GM12878 (cell line): ENCODE measurements around the gene METTL16. TPM values are rescaled to one million over a fixed set of nuclear protein-coding genes. Genes with fewer than 3 reads are reported as not detected.

Experiments used
- ATAC-seq: fragments of 200-7000 bp; cut with Tn5 transposase; 3 replicates; pipeline ENCODE4 v1.9.1; 2020; ENCODE audit warnings: mild to moderate bottlenecking, moderate library complexity
- BruUV-seq: library from RNA; stranded (reverse); fragments of 400-500 nt; replicated peaks from 2 replicates; lab custom pipeline; 2021; lab: Mats Ljungman, UMichigan
- CTCF ChIA-PET: fragments of 300-600 bp; sonication (Branson Sonifier 250); formaldehyde crosslinking; extraction: SDS; loops from one replicate; lab custom pipeline; 2021; ENCODE audit warnings: inconsistent platforms; lab: Yijun Ruan, JAX
- POLR2A ChIA-PET: fragments of 350-600 bp; formaldehyde crosslinking; extraction: SDS; loops from one replicate; lab custom pipeline; 2021; ENCODE audit warnings: inconsistent platforms; lab: Charles Lee
- RAD21 ChIA-PET: fragments of 300-600 bp; sonication (Branson Sonifier 250); formaldehyde crosslinking; loops from one replicate; lab custom pipeline; 2023; ENCODE audit warnings: antibody characterized with exemption; ENCODE audit not compliant: unreplicated experiment; lab: Charles Lee
- SMC1A ChIA-PET: fragments of 300-600 bp; sonication (Branson Sonifier 250); formaldehyde crosslinking; loops from one replicate; lab custom pipeline; 2023; ENCODE audit not compliant: unreplicated experiment, uncharacterized antibody; lab: Charles Lee
- DNase-seq: peaks from one replicate; pipeline ENCODE4 v3.0.0-alpha.2; 2011; ENCODE audit warnings: low read depth, low spot score
- FAIRE-seq: peaks from 3 replicates; lab custom pipeline; 2011; peaks lifted over from hg19 to GRCh38; lab: Jason Lieb, UNC
- H2AFZ ChIP-seq: 2 replicates; pipeline ENCODE4 v1.6.0; 2011; ENCODE audit warnings: low read depth, low read length, control low read depth; ENCODE audit not compliant: control insufficient read depth
- H3K27ac ChIP-seq: 2 replicates; pipeline ENCODE4 v1.5.1; 2011; ENCODE audit warnings: control low read depth; ENCODE audit not compliant: control insufficient read depth, insufficient read depth
- H3K27me3 ChIP-seq, 2 experiments: replicated peaks in 1 of 2; 2 replicates each; pipeline versions ENCODE4 v1.6.0 to v1.6.1; 2011; ENCODE audit warnings: low read length in 1 of 2; ENCODE audit not compliant: control insufficient read depth in 2 of 2, insufficient read depth in 2 of 2
- H3K36me3 ChIP-seq, 2 experiments: 2 replicates each; pipeline ENCODE4 v1.5.1; 2011; ENCODE audit warnings: low read length in 1 of 2; ENCODE audit not compliant: control insufficient read depth in 2 of 2, insufficient read depth in 2 of 2
- H3K4me1 ChIP-seq: 2 replicates; pipeline ENCODE4 v1.6.1; 2011; ENCODE audit warnings: mild to moderate bottlenecking, low read length, moderate library complexity, mixed read lengths; ENCODE audit not compliant: control insufficient read depth, insufficient read depth
- H3K4me2 ChIP-seq: 2 replicates; pipeline ENCODE4 v1.6.0; 2011; ENCODE audit warnings: control low read depth; ENCODE audit not compliant: control insufficient read depth, insufficient read depth
- H3K4me3 ChIP-seq: fragments of 200-600 bp; sonication (generic); 2 replicates; pipeline ENCODE4 v1.5.1; 2016
- H3K79me2 ChIP-seq: 2 replicates; pipeline ENCODE4 v1.6.0; 2011; ENCODE audit warnings: low read length; ENCODE audit not compliant: control insufficient read depth, insufficient read depth
- H3K9ac ChIP-seq: 2 replicates; pipeline ENCODE4 v1.8.0; 2011; ENCODE audit warnings: low read length, control low read depth, mixed read lengths; ENCODE audit not compliant: control insufficient read depth, insufficient read depth
- H3K9me3 ChIP-seq: replicated peaks from 3 replicates; pipeline ENCODE4 v1.5.1; 2011; ENCODE audit warnings: mild to moderate bottlenecking, low read length; ENCODE audit not compliant: control insufficient read depth, insufficient read depth
- H4K20me1 ChIP-seq: 2 replicates; pipeline ENCODE4 v1.6.0; 2011; ENCODE audit not compliant: control insufficient read depth, insufficient read depth
- BRCA1 ChIP-seq: IDR thresholded peaks from 2 replicates; pipeline ENCODE4 v1.6.1; 2011; ENCODE audit warnings: low read depth, low read length, improper control_type of control experiment
- DPF2 ChIP-seq: fragments of 450-650 bp; IDR thresholded peaks from 2 replicates; pipeline ENCODE4 v1.6.1; 2017; ENCODE audit warnings: mild to moderate bottlenecking
- FOXM1 ChIP-seq: IDR thresholded peaks from 2 replicates; pipeline ENCODE4 v1.6.1; 2012; ENCODE audit warnings: low read depth, mild to moderate bottlenecking, inconsistent platforms, low read length, moderate library complexity
- IKZF1 ChIP-seq: fragments of 450-650 bp; conservative IDR thresholded peaks from 2 replicates; pipeline ENCODE4 v1.6.1; 2017; ENCODE audit warnings: antibody characterized with exemption, mild to moderate bottlenecking
- MEF2A ChIP-seq: IDR thresholded peaks from 2 replicates; pipeline ENCODE4 v1.6.1; 2011; ENCODE audit warnings: low read depth, mild to moderate bottlenecking, low read length, moderate library complexity; ENCODE audit not compliant: insufficient read depth
- WGBS: methylation state at CpG from one replicate; pipeline ENCODE4 v1.1.6; 2016; ENCODE audit warnings: low lambda C conversion rate; ENCODE audit not compliant: insufficient replicate concordance, insufficient coverage; ENCODE audit errors: missing lambda C conversion rate; 5-methylcytosine and 5-hydroxymethylcytosine counted together
- in situ Hi-C: fragments of 300-500 bp; cut with MboI; formaldehyde crosslinking; loops from 9 replicates; pipeline ENCODE4 v1.14.3; 2018; ENCODE audit warnings: mixed read lengths
- intact Hi-C: fragments of 100-400 bp; cut with micrococcal nuclease; formaldehyde crosslinking; loops from one replicate; pipeline ENCODE4 v1.14.2; 2022; ENCODE audit not compliant: unreplicated experiment
- polyA plus RNA-seq, 11 experiments: library from polyadenylated mRNA; depleted of rRNA in 4 of 11; unstranded in 6 of 11; stranded (reverse) in 5 of 11; fragments of >200 nt; fragmentation: Nextera tagmentation in 4 of 11; fragmentation: Illumina TruSeq in 1 of 11; extraction: Ambion mirVana in 4 of 11; extraction: Trizol in 1 of 11; gene quantifications; 1 replicate in 1 of 11; 2 replicates in 10 of 11; pipeline versions ENCODE4 v1.2.1 to v1.2.3, GENCODE V29; 2011 to 2016; ENCODE audit warnings: inconsistent platforms in 2 of 11, missing spikeins in 2 of 11, low read depth in 1 of 11
- total RNA-seq, 4 experiments: library from RNA; depleted of rRNA in 3 of 4; stranded (reverse); fragments of >200 nt in 3 of 4; fragmentation: Illumina TruSeq in 1 of 4; extraction: Trizol in 1 of 4; gene quantifications; 2 replicates each; pipeline versions ENCODE4 v1.2.1 to v1.2.3, GENCODE V29; 2013 to 2021

Gene METTL16
- total and polyA plus RNA-seq, 10 of the 15 experiments (the other 5 are each of a cell fraction or from before 2014, with no cell fraction given): 15.6 to 34.3 (median 23.7) TPM

- Histone ChIP-seq H3K36me3 (no peaks in the 10 kb centered on the region), H3K9ac (no peak overlapping the region), H3K4me2 (no peak overlapping the region), H3K27me3 (no peaks in the 10 kb centered on the region), H3K4me1 (peaks cover 4% of the 10 kb centered on the region), H2AFZ (no peak overlapping the region), H3K79me2 (no peaks in the 10 kb centered on the region), H3K4me3 (no peak overlapping the region), H4K20me1 (no peaks in the 10 kb centered on the region), H3K27ac (no peak overlapping the region), H3K9me3 (no peaks in the 10 kb centered on the region)
- ATAC-seq: no peak
- FAIRE-seq: no peak
- 76% methylated on average over 15 of the region's 15 CpGs for WGBS
- intact Hi-C loops (loop anchor here (10.0 kb wide), 1 partner anchor 188 kb away; the partner anchor contains the start of gene PAFAH1B1), in situ Hi-C loops (loop anchor here (25.0 kb wide), 1 partner anchor 605 kb away; no protein-coding TSS in a partner anchor)
- CTCF ChIA-PET: interaction anchor here (0.6 to 9.8 kb wide), 3 partner anchors 9 to 36 kb away, joined by 3 to 105 read pairs (median 17); no protein-coding TSS in a partner anchor
- POLR2A ChIA-PET: interaction anchor here (0.5 to 0.9 kb wide), 3 partner anchors 15 to 44 kb away, joined by 3 to 4 read pairs (median 4); no protein-coding TSS in a partner anchor
- TF ChIP-seq IKZF1: no peak
- TF ChIP-seq FOXM1: no peak
- SMC1A ChIA-PET: interaction anchor here (1.0 to 2.1 kb wide), 3 partner anchors 9 to 24 kb away, joined by 5 to 18 read pairs (median 9); no protein-coding TSS in a partner anchor
- RAD21 ChIA-PET: interaction anchor here (0.6 to 2.4 kb wide), 3 partner anchors 9 to 167 kb away, joined by 3 to 14 read pairs (median 9); no protein-coding TSS in a partner anchor
- DNase-seq: no peak
- BruUV-seq: no TSS peak
Observed at GRCh38 chr17:2406903-2407790, 104.5 kb downstream of the METTL16 start.

- TF ChIP-seq MEF2A: no peak
- TF ChIP-seq BRCA1: no peak
- TF ChIP-seq DPF2: no peak
- no peak overlapping the region for H3K4me2 ChIP-seq
Observed at GRCh38 chr17:2406271-2406902, 105.3 kb downstream of the METTL16 start.

More at GRCh38 chr17:2406271-2406902, 105.3 kb downstream of the METTL16 start:
- Histone ChIP-seq H3K79me2 (no peaks in the 10 kb centered on the region), H3K4me3 (no peak overlapping the region), H3K27ac (no peak overlapping the region), H3K9ac (no peak overlapping the region), H4K20me1 (no peaks in the 10 kb centered on the region), H3K36me3 (no peaks in the 10 kb centered on the region), H3K9me3 (no peaks in the 10 kb centered on the region), H3K27me3 (no peaks in the 10 kb centered on the region), H3K4me1 (peaks cover 4% of the 10 kb centered on the region), H2AFZ (no peak overlapping the region)
- in situ Hi-C loops: loop anchor here (25.0 kb wide), 1 partner anchor 606 kb away; no protein-coding TSS in a partner anchor
- ChIA-PET RAD21 (interaction anchor here (0.6 to 2.4 kb wide), 3 partner anchors 9 to 167 kb away, joined by 3 to 14 read pairs (median 9); no protein-coding TSS in a partner anchor), CTCF (interaction anchor here (0.6 to 9.8 kb wide), 3 partner anchors 10 to 37 kb away, joined by 3 to 105 read pairs (median 17); no protein-coding TSS in a partner anchor), SMC1A (interaction anchor here (1.2 to 2.1 kb wide), 2 partner anchors 10 to 23 kb away, joined by 9 to 18 read pairs; no protein-coding TSS in a partner anchor), POLR2A (interaction anchor here (0.5 to 0.7 kb wide), 2 partner anchors 29 to 45 kb away, joined by 3 to 4 read pairs; no protein-coding TSS in a partner anchor)
- no peak for DNase-seq
- no peak for ATAC-seq
- WGBS: 78% methylated on average over 8 of the region's 8 CpGs
- FAIRE-seq: no peak
- BruUV-seq: no TSS peak
- intact Hi-C loops: loop anchor here (10.0 kb wide), 1 partner anchor 188 kb away; the partner anchor contains the start of gene PAFAH1B1
